HEK293 (cell line): ENCODE measurements around the gene MAP3K20.
"Not testable (repeated sequence)": the region's sequence is repeated elsewhere in the genome, so short reads cannot be mapped to it uniquely, and the experiment has no call there.

Experiments
- CTCF ChIA-PET: fragments of 350-600 bp; formaldehyde crosslinking; extraction: SDS; loops from one replicate; lab custom pipeline; 2021; ENCODE audit warnings: antibody characterized with exemption; lab: Yijun Ruan, JAX
- POLR2A ChIA-PET: fragments of 300-600 bp; formaldehyde crosslinking; extraction: SDS; loops from one replicate; lab custom pipeline; 2020; ENCODE audit warnings: antibody characterized with exemption, inconsistent platforms; lab: Yijun Ruan, JAX
- H3K27ac ChIP-seq: fragments of 200-500 bp; sonication (Bioruptor generic); 2 replicates; pipeline ENCODE4 v1.5.1; 2014; ENCODE audit warnings: low read depth, low read length, control low read depth, inconsistent platforms; ENCODE audit errors: extremely low read depth
- H3K36me3 ChIP-seq, 2 experiments: fragments of 200-500 bp in 1 of 2; sonication (Bioruptor generic) in 1 of 2; 1 replicate in 1 of 2; 2 replicates in 1 of 2; pipeline ENCODE4 v1.5.1; 2014 to 2017; ENCODE audit warnings: inconsistent platforms in 2 of 2, low read length in 2 of 2; ENCODE audit not compliant: control insufficient read depth in 2 of 2, insufficient read depth in 1 of 2
- H3K4me1 ChIP-seq: fragments of 200-500 bp; sonication (Bioruptor generic); 2 replicates; pipeline ENCODE4 v1.5.1; 2014; ENCODE audit warnings: mild to moderate bottlenecking, low read length, inconsistent platforms; ENCODE audit not compliant: control insufficient read depth, insufficient read depth
- H3K4me3 ChIP-seq: 2 replicates; pipeline ENCODE4 v1.5.1; 2011; ENCODE audit warnings: low read depth, mild to moderate bottlenecking, control low read depth, low read length, moderate library complexity
- H3K9me3 ChIP-seq: fragments of 200-500 bp; sonication (Bioruptor generic); 2 replicates; pipeline ENCODE4 v1.5.1; 2014; ENCODE audit warnings: low read depth, low read length, inconsistent platforms; ENCODE audit not compliant: control insufficient read depth, insufficient read depth
- GLIS1 ChIP-seq: fragments of 450-650 bp; formaldehyde crosslinking; IDR thresholded peaks from 2 replicates; pipeline ENCODE4 v1.5.1; 2016; ENCODE audit warnings: missing biosample characterization, missing genetic modification characterization
- KLF1 ChIP-seq: fragments of 450-650 bp; formaldehyde crosslinking; IDR thresholded peaks from 2 replicates; pipeline ENCODE4 v1.5.1; 2016; ENCODE audit warnings: missing biosample characterization, missing genetic modification characterization
- OSR2 ChIP-seq: fragments of 450-650 bp; formaldehyde crosslinking; IDR thresholded peaks from 2 replicates; pipeline ENCODE4 v1.5.1; 2016; ENCODE audit warnings: missing biosample characterization, missing genetic modification characterization
- WT1 ChIP-seq: fragments of 450-650 bp; formaldehyde crosslinking; IDR thresholded peaks from 2 replicates; pipeline ENCODE4 v1.5.1; 2016; ENCODE audit warnings: missing biosample characterization, missing genetic modification characterization
- ZBTB17 ChIP-seq: fragments of 450-650 bp; formaldehyde crosslinking; IDR thresholded peaks from 2 replicates; pipeline ENCODE4 v1.5.1; 2016; ENCODE audit warnings: missing biosample characterization, missing genetic modification characterization
- ZNF121 ChIP-seq: fragments of 450-650 bp; formaldehyde crosslinking; IDR thresholded peaks from 2 replicates; pipeline ENCODE4 v1.5.1; 2016; ENCODE audit warnings: missing biosample characterization, missing genetic modification characterization
- ZNF274 ChIP-seq, 2 experiments: fragments of 200-500 bp in 1 of 2; fragments of 450-650 bp in 1 of 2; sonication (Bioruptor generic) in 1 of 2; formaldehyde crosslinking in 1 of 2; IDR thresholded peaks; 2 replicates each; pipeline versions ENCODE4 v1.5.1 to v1.6.1; 2014 to 2016; ENCODE audit warnings: borderline replicate concordance in 1 of 2, inconsistent platforms in 1 of 2, low read length in 1 of 2, missing biosample characterization in 1 of 2, missing genetic modification characterization in 1 of 2
- ZNF335 ChIP-seq: fragments of 450-650 bp; formaldehyde crosslinking; conservative IDR thresholded peaks from 2 replicates; pipeline ENCODE4 v1.5.1; 2016; ENCODE audit warnings: missing biosample characterization, missing genetic modification characterization
- ZNF426 ChIP-seq: fragments of 450-650 bp; formaldehyde crosslinking; IDR thresholded peaks from 2 replicates; pipeline ENCODE4 v1.5.1; 2017; ENCODE audit warnings: missing biosample characterization, missing genetic modification characterization, mild to moderate bottlenecking, inconsistent platforms, moderate library complexity
- ZSCAN23 ChIP-seq: fragments of 450-650 bp; formaldehyde crosslinking; IDR thresholded peaks from 2 replicates; pipeline ENCODE4 v1.5.1; 2016; ENCODE audit warnings: missing biosample characterization, missing genetic modification characterization
- ZXDB ChIP-seq: fragments of 450-650 bp; formaldehyde crosslinking; IDR thresholded peaks from 2 replicates; pipeline ENCODE4 v1.5.1; 2016; ENCODE audit warnings: missing biosample characterization, missing genetic modification characterization
- TF ChIP-seq, protein P1 (sequence below): fragments of 450-650 bp; formaldehyde crosslinking; IDR thresholded peaks from 2 replicates; pipeline ENCODE4 v1.5.1; 2017; ENCODE audit warnings: missing biosample characterization, missing genetic modification characterization
- TF ChIP-seq, protein P2 (sequence below): fragments of 450-650 bp; formaldehyde crosslinking; IDR thresholded peaks from 2 replicates; pipeline ENCODE4 v1.5.1; 2016; ENCODE audit warnings: missing biosample characterization, missing genetic modification characterization
- TF ChIP-seq, protein P3 (sequence below): fragments of 450-650 bp; formaldehyde crosslinking; IDR thresholded peaks from 2 replicates; pipeline ENCODE4 v1.5.1; 2016; ENCODE audit warnings: missing biosample characterization, missing genetic modification characterization
- TF ChIP-seq, protein P4 (sequence below): fragments of 450-650 bp; formaldehyde crosslinking; IDR thresholded peaks from 2 replicates; pipeline ENCODE4 v1.5.1; 2016; ENCODE audit warnings: missing biosample characterization, missing genetic modification characterization
- TF ChIP-seq, protein P5 (sequence below): fragments of 450-650 bp; formaldehyde crosslinking; IDR thresholded peaks from 2 replicates; pipeline ENCODE4 v1.5.1; 2016; ENCODE audit warnings: missing biosample characterization, missing genetic modification characterization

The MAP3K20 gene

DNA sequence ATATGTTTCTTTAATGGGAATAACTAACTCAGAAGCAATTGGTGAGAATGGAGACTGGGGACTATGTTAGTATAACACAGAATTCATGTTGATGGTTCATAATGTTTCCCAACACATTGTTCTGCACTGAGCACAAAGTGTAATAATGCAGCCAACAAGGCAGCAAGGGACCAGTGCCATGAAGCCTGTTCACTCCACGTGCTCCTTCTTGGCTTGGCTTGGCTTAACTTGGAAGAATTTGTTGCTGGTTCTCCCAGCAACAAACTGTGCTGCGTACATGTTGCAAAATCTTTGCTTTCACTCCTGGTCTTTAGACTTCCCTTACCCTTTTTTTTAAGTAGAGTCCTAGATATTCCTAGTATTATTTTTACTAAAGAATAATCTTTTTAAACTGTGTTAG, 129.7 kb downstream of the MAP3K20 start (continued):
- TF ChIP-seq, protein P1, sequence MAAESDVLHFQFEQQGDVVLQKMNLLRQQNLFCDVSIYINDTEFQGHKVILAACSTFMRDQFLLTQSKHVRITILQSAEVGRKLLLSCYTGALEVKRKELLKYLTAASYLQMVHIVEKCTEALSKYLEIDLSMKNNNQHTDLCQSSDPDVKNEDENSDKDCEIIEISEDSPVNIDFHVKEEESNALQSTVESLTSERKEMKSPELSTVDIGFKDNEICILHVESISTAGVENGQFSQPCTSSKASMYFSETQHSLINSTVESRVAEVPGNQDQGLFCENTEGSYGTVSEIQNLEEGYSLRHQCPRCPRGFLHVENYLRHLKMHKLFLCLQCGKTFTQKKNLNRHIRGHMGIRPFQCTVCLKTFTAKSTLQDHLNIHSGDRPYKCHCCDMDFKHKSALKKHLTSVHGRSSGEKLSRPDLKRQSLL (tag by site-specific recombination) = no peak
- TF ChIP-seq, protein P2, sequence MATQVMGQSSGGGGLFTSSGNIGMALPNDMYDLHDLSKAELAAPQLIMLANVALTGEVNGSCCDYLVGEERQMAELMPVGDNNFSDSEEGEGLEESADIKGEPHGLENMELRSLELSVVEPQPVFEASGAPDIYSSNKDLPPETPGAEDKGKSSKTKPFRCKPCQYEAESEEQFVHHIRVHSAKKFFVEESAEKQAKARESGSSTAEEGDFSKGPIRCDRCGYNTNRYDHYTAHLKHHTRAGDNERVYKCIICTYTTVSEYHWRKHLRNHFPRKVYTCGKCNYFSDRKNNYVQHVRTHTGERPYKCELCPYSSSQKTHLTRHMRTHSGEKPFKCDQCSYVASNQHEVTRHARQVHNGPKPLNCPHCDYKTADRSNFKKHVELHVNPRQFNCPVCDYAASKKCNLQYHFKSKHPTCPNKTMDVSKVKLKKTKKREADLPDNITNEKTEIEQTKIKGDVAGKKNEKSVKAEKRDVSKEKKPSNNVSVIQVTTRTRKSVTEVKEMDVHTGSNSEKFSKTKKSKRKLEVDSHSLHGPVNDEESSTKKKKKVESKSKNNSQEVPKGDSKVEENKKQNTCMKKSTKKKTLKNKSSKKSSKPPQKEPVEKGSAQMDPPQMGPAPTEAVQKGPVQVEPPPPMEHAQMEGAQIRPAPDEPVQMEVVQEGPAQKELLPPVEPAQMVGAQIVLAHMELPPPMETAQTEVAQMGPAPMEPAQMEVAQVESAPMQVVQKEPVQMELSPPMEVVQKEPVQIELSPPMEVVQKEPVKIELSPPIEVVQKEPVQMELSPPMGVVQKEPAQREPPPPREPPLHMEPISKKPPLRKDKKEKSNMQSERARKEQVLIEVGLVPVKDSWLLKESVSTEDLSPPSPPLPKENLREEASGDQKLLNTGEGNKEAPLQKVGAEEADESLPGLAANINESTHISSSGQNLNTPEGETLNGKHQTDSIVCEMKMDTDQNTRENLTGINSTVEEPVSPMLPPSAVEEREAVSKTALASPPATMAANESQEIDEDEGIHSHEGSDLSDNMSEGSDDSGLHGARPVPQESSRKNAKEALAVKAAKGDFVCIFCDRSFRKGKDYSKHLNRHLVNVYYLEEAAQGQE (tag by site-specific recombination) = no peak
- TF ChIP-seq, protein P3, sequence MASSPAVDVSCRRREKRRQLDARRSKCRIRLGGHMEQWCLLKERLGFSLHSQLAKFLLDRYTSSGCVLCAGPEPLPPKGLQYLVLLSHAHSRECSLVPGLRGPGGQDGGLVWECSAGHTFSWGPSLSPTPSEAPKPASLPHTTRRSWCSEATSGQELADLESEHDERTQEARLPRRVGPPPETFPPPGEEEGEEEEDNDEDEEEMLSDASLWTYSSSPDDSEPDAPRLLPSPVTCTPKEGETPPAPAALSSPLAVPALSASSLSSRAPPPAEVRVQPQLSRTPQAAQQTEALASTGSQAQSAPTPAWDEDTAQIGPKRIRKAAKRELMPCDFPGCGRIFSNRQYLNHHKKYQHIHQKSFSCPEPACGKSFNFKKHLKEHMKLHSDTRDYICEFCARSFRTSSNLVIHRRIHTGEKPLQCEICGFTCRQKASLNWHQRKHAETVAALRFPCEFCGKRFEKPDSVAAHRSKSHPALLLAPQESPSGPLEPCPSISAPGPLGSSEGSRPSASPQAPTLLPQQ = no peak
- no peak for TF ChIP-seq ZSCAN23 (tag by site-specific recombination)
- TF ChIP-seq, protein P4, sequence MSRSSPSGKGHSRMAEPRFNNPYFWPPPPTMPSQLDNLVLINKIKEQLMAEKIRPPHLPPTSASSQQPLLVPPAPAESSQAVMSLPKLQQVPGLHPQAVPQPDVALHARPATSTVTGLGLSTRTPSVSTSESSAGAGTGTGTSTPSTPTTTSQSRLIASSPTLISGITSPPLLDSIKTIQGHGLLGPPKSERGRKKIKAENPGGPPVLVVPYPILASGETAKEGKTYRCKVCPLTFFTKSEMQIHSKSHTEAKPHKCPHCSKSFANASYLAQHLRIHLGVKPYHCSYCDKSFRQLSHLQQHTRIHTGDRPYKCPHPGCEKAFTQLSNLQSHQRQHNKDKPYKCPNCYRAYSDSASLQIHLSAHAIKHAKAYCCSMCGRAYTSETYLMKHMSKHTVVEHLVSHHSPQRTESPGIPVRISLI (tag by site-specific recombination) = no peak
- TF ChIP-seq ZNF426 = no peak
- no peak for TF ChIP-seq ZNF274 (IDR thresholded peaks at IDR 0.05; ENCODE audit: low read length)
- TF ChIP-seq ZNF274 (tag by site-specific recombination; IDR thresholded peaks at IDR 0.05; ENCODE audit: borderline replicate concordance) = no peak
- TF ChIP-seq, protein P5, sequence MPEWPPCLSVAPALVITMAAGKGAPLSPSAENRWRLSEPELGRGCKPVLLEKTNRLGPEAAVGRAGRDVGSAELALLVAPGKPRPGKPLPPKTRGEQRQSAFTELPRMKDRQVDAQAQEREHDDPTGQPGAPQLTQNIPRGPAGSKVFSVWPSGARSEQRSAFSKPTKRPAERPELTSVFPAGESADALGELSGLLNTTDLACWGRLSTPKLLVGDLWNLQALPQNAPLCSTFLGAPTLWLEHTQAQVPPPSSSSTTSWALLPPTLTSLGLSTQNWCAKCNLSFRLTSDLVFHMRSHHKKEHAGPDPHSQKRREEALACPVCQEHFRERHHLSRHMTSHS (tag by site-specific recombination) = no peak

DNA sequence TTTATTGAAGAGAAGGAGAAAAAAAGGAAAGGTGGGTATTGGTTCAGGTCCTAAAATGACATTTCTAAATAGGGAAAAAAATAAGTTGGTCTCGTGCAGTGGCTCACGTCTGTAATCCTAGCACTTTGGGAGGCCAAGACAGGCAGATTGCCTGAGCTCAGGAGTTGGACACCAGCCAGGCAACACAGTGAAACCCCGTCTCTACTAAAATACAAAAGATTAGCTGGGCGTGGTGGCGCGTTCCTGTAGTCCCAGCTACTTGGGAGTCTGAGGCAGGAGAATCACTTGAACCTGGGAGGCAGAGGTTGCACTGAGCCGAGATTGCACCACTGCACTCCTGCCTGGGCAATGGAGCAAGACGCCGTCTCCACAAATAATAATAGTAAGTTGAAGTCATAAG, 131.5 kb downstream of the MAP3K20 start:
- CTCF ChIA-PET = interaction anchor here (0.7 to 15.0 kb wide), 2 partner anchors 178 to 400 kb away, joined by 3 to 255 read pairs; no protein-coding TSS in a partner anchor
- POLR2A ChIA-PET, H3K4me3 ChIP-seq, H3K27ac ChIP-seq, H3K9me3 ChIP-seq, H3K4me1 ChIP-seq: not testable (repeated sequence)
- peaks cover 0 to 18% of the 10 kb centered on the region in 2 experiments; a peak in 2 of 3 replicates for H3K36me3 ChIP-seq
- TF ChIP-seq WT1 (tag by site-specific recombination) = 0 out of 2 replicates have a peak, but pooled peaks have one; percentile 40
- TF ChIP-seq ZBTB17 (tag by site-specific recombination) = peak; percentile 40; the same call in 1 of the 2 replicates
- peak; percentile 65 for TF ChIP-seq OSR2 (tag by site-specific recombination)
- TF ChIP-seq ZXDB = peak; percentile 63
- TF ChIP-seq GLIS1 (tag by site-specific recombination) = peak; percentile 72
- peak; percentile 53 for TF ChIP-seq KLF1 (tag by site-specific recombination)
- TF ChIP-seq ZNF335 (tag by site-specific recombination) = 0 out of 2 replicates have a peak, but pooled peaks have one; percentile 22
- peak; percentile 67; the same call in 1 of the 2 replicates for TF ChIP-seq ZNF121 (tag by site-specific recombination)
